ENCODE results near the gene NKD1.

Gene NKD1

GRCh38 chr16:50542703-50543102, 5.5 kb upstream of the NKD1 start:
- Histone ChIP-seq H3K36me3 (ENCODE audit: insufficient read depth, low read length) (no peaks in the 10 kb centered on the region), H3K4me3 (ENCODE audit: low read depth in 1 of 2, low read length in 2 of 2) (no peak overlapping the region), H3K4me1 (ENCODE audit: insufficient read depth, low read length) (no peaks in the 10 kb centered on the region), H3K9ac (ENCODE audit: low read length) (no peak overlapping the region), H3K9me3 (ENCODE audit: low read length) (no peaks in the 10 kb centered on the region), H3K27ac (ENCODE audit: low read depth, low read length) (no peak overlapping the region), H3K27me3 (ENCODE audit: control insufficient read depth in 1 of 2, insufficient read depth in 2 of 2, low read length in 2 of 2) (no peaks in the 10 kb centered on the region)

- Histone ChIP-seq H3K27ac (ENCODE audit: low read depth, low read length) (no peak overlapping the region), H3K4me3 (ENCODE audit: low read depth in 1 of 2, low read length in 2 of 2) (no peak overlapping the region), H3K27me3 (ENCODE audit: control insufficient read depth in 1 of 2, insufficient read depth in 2 of 2, low read length in 2 of 2) (no peaks in the 10 kb centered on the region)
Measured at GRCh38 chr16:50546125-50546524, 2.1 kb upstream of the NKD1 start.

GRCh38 chr16:50547340-50548124, 664 bp upstream of the NKD1 start:
- H3K27ac ChIP-seq (ENCODE audit: low read depth, low read length) = no peak overlapping the region
- no peaks in the 10 kb centered on the region for H3K9me3 ChIP-seq (ENCODE audit: low read length)
- H3K36me3 ChIP-seq (ENCODE audit: insufficient read depth, low read length) = no peaks in the 10 kb centered on the region
- peak overlapping the region; percentile 21 for H3K9ac ChIP-seq (ENCODE audit: low read length)
- H3K4me1 ChIP-seq (ENCODE audit: insufficient read depth, low read length) = peaks cover 10% of the 10 kb centered on the region
- H3K4me3 ChIP-seq (ENCODE audit: low read depth in 1 of 2, low read length in 2 of 2) = peak overlapping the region; percentile 61 to 63
- no peaks in the 10 kb centered on the region for H3K27me3 ChIP-seq (ENCODE audit: control insufficient read depth in 1 of 2, insufficient read depth in 2 of 2, low read length in 2 of 2)

More at GRCh38 chr16:50546125-50546524, 2.1 kb upstream of the NKD1 start:
- H3K9me3 ChIP-seq (ENCODE audit: low read length) = no peaks in the 10 kb centered on the region
- H3K9ac ChIP-seq (ENCODE audit: low read length) = no peak overlapping the region
- H3K4me1 ChIP-seq (ENCODE audit: insufficient read depth, low read length) = peaks cover 10% of the 10 kb centered on the region
- H3K36me3 ChIP-seq (ENCODE audit: insufficient read depth, low read length) = no peaks in the 10 kb centered on the region

DNA sequence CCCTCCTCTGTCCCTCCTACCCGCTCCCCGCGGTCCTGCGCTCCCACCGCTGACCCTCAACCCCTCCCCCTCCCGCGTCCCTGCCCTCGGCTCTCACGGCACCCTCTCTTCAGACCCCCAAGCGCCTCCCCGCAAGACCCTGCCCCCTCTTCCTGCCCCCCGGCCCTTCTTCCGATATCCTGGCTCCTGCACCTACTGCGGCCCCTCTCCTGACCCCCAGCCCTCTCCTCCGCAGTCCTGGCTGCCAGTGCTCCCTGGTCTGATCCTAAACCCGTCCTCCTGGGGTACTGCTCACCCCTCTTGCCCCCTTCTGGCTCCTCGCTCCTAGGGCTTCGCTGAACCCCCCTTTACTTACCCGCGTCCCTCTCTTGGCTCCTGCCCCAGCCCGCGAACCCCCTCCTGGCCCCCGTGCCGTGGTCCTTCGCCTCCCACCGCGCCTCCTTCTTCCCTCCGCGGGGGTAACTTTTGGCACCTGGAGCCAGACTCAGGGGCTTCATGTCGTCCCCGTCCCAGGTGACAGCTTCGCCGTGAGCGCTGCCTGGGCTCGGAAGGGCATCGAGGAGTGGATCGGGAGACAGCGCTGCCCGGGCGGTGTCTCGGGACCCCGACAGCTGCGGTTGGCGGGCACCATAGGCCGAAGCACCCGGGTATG, 839 bp downstream of the NKD1 start:
- Histone ChIP-seq H3K9ac (ENCODE audit: low read length) (peak overlapping the region; percentile 39), H3K4me1 (ENCODE audit: insufficient read depth, low read length) (peaks cover 10% of the 10 kb centered on the region), H3K27me3 (ENCODE audit: control insufficient read depth in 1 of 2, insufficient read depth in 2 of 2, low read length in 2 of 2) (no peaks in the 10 kb centered on the region), H3K27ac (ENCODE audit: low read depth, low read length) (peak overlapping the region; percentile 57), H3K36me3 (ENCODE audit: insufficient read depth, low read length) (no peaks in the 10 kb centered on the region), H3K9me3 (ENCODE audit: low read length) (no peaks in the 10 kb centered on the region), H3K4me3 (ENCODE audit: low read depth in 1 of 2, low read length in 2 of 2) (peak overlapping the region; percentile 64 to 77)

DNA sequence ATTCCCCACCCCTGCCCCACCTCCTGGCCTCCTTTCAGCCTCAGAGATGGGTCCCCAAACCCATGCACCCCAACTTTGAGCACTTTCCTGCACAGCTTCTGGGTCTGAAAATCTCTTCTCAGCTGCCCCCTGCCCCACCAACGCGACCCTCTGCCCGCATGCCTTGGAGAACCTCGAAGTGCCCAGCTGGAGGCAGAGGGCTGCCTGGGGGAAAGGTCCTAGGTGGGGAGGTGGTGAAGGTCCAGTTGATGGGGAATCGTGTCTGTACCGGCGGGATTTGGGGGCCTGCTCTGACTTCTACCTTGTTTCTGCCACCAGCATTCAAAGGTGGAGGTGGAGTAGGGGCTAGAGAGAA, 1.3 kb downstream of the NKD1 start:
- H3K4me3 ChIP-seq (ENCODE audit: low read depth in 1 of 2, low read length in 2 of 2) = peak overlapping the region; percentile 64 to 77
- no peaks in the 10 kb centered on the region for H3K9me3 ChIP-seq (ENCODE audit: low read length)
- H3K36me3 ChIP-seq (ENCODE audit: insufficient read depth, low read length) = no peaks in the 10 kb centered on the region
- H3K9ac ChIP-seq (ENCODE audit: low read length) = peak overlapping the region; percentile 39
- no peaks in the 10 kb centered on the region for H3K27me3 ChIP-seq (ENCODE audit: control insufficient read depth in 1 of 2, insufficient read depth in 2 of 2, low read length in 2 of 2)
- peak overlapping the region; percentile 57 for H3K27ac ChIP-seq (ENCODE audit: low read depth, low read length)
- peaks cover 10% of the 10 kb centered on the region for H3K4me1 ChIP-seq (ENCODE audit: insufficient read depth, low read length)

GRCh38 chr16:50550035-50550434, 1.8 kb downstream of the NKD1 start:
- Histone ChIP-seq H3K36me3 (ENCODE audit: insufficient read depth, low read length) (no peaks in the 10 kb centered on the region), H3K9ac (ENCODE audit: low read length) (peak overlapping the region; percentile 39), H3K4me3 (ENCODE audit: low read depth in 1 of 2, low read length in 2 of 2) (peak overlapping the region; percentile 64 to 77), H3K27ac (ENCODE audit: low read depth, low read length) (no peak overlapping the region), H3K9me3 (ENCODE audit: low read length) (no peaks in the 10 kb centered on the region), H3K4me1 (ENCODE audit: insufficient read depth, low read length) (peaks cover 10% of the 10 kb centered on the region), H3K27me3 (ENCODE audit: control insufficient read depth in 1 of 2, insufficient read depth in 2 of 2, low read length in 2 of 2) (no peaks in the 10 kb centered on the region)

DNA sequence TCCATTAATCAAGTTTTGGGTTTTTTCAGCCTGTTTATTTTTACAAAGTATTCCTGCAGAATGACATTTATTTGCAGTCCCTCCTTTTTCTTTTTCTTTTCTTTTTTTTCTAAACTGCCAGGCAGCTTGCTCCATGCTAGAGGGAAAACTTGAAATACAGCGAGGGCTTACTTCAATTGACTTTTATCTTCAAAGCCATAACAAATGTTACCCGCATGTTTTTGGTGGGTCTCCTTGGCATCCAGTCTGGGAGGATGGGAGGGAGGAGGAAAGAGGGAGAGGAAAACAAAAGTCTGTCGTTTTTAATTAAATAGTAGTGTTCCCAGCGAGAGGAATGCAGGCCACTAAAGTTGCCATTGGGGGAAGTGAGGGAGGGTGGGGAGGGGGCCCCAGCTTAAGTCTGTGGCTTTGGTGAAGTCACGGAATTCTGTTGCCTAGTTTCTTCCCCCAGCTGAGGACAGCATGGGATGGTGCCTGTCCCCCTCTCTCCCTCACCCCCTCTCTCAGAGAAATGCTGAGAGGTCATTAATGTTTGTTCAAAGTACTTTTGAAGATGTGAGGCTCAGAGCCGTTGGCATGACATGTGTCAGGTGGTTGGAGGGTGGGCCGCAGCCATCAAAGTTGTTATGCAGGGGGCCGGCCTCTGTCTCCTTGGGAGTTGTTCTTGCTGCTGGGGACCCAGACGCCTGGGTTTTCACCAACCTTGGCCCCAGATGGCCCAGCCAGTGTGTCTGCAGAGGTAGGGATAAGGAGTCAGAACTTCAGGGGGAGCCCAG, 2.9 kb downstream of the NKD1 start:
- H3K4me1 ChIP-seq (ENCODE audit: insufficient read depth, low read length) = peaks cover 16% of the 10 kb centered on the region
- no peaks in the 10 kb centered on the region for H3K27me3 ChIP-seq (ENCODE audit: control insufficient read depth in 1 of 2, insufficient read depth in 2 of 2, low read length in 2 of 2)
- H3K9me3 ChIP-seq (ENCODE audit: low read length) = no peaks in the 10 kb centered on the region
- H3K27ac ChIP-seq (ENCODE audit: low read depth, low read length) = no peak overlapping the region
- no peaks in the 10 kb centered on the region for H3K36me3 ChIP-seq (ENCODE audit: insufficient read depth, low read length)
- H3K4me3 ChIP-seq (ENCODE audit: low read depth in 1 of 2, low read length in 2 of 2) = no peak overlapping the region
- no peak overlapping the region for H3K9ac ChIP-seq (ENCODE audit: low read length)

DNA sequence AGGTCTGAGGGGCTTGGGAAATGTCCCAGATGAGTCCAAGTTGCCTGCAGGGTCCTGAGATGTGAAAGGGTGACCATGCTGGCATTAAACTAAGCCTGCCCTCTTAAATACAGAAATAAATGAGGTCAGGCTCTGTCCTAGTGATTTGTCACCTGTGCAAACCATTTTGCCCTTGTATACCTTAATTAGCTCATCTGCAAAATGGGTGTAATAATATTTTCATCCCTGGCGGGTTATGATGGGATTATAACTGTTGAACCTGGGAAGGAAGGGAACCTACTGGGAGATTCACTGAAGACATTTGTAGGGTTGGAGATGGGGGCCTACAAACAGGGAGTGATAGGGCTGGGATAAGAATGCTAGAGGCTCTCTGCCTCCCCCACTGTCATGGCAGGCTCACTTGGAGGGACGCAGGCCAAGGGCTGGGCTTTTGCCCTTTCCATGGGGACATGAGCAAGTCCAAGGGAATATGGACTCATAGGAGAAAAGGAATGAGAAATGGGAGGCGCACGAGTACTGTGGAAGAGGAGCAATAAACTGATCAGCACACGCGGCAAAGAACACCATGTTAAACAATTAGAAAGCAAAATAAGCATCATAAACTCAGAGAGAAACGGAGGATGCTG, 4.4 kb downstream of the NKD1 start:
- no peaks in the 10 kb centered on the region for H3K27me3 ChIP-seq (ENCODE audit: control insufficient read depth in 1 of 2, insufficient read depth in 2 of 2, low read length in 2 of 2)
- peaks cover 8% of the 10 kb centered on the region for H3K36me3 ChIP-seq (ENCODE audit: insufficient read depth, low read length)
- H3K4me3 ChIP-seq (ENCODE audit: low read depth in 1 of 2, low read length in 2 of 2) = no peak overlapping the region
- peak overlapping the region; percentile 24 for H3K27ac ChIP-seq (ENCODE audit: low read depth, low read length)
- no peaks in the 10 kb centered on the region for H3K9me3 ChIP-seq (ENCODE audit: low read length)
- H3K9ac ChIP-seq (ENCODE audit: low read length) = no peak overlapping the region
- H3K4me1 ChIP-seq (ENCODE audit: insufficient read depth, low read length) = peaks cover 16% of the 10 kb centered on the region

- Histone ChIP-seq H3K9ac (ENCODE audit: low read length) (no peak overlapping the region), H3K27ac (ENCODE audit: low read depth, low read length) (no peak overlapping the region), H3K9me3 (ENCODE audit: low read length) (no peaks in the 10 kb centered on the region), H3K4me3 (ENCODE audit: low read depth in 1 of 2, low read length in 2 of 2) (no peak overlapping the region), H3K27me3 (ENCODE audit: control insufficient read depth in 1 of 2, insufficient read depth in 2 of 2, low read length in 2 of 2) (no peaks in the 10 kb centered on the region), H3K36me3 (ENCODE audit: insufficient read depth, low read length) (peaks cover 9% of the 10 kb centered on the region), H3K4me1 (ENCODE audit: insufficient read depth, low read length) (peaks cover 16% of the 10 kb centered on the region)
Measured at GRCh38 chr16:50553182-50553710, 5.0 kb downstream of the NKD1 start.

- Histone ChIP-seq H3K9me3 (ENCODE audit: low read length) (no peaks in the 10 kb centered on the region), H3K4me3 (ENCODE audit: low read depth in 1 of 2, low read length in 2 of 2) (no peak overlapping the region), H3K27me3 (ENCODE audit: control insufficient read depth in 1 of 2, insufficient read depth in 2 of 2, low read length in 2 of 2) (no peaks in the 10 kb centered on the region), H3K36me3 (ENCODE audit: insufficient read depth, low read length) (peaks cover 9% of the 10 kb centered on the region), H3K27ac (ENCODE audit: low read depth, low read length) (no peak overlapping the region), H3K4me1 (ENCODE audit: insufficient read depth, low read length) (peaks cover 16% of the 10 kb centered on the region), H3K9ac (ENCODE audit: low read length) (no peak overlapping the region)
Measured at GRCh38 chr16:50553731-50554360, 5.7 kb downstream of the NKD1 start.
